ENCODE data around the gene SECISBP2L.
A peak's percentile ranks its signal among the peaks of the same experiment; 100 is the strongest.
"Not testable (repeated sequence)": the region's sequence is repeated elsewhere in the genome, so short reads cannot be mapped to it uniquely, and the experiment has no call there.

Gene SECISBP2L

GRCh38 chr15:48989170-48989569, 57.1 kb downstream of the SECISBP2L start:
- no peak for DNase-seq

GRCh38 chr15:48987142-48987541, 59.1 kb downstream of the SECISBP2L start:
- no peak for DNase-seq

DNA sequence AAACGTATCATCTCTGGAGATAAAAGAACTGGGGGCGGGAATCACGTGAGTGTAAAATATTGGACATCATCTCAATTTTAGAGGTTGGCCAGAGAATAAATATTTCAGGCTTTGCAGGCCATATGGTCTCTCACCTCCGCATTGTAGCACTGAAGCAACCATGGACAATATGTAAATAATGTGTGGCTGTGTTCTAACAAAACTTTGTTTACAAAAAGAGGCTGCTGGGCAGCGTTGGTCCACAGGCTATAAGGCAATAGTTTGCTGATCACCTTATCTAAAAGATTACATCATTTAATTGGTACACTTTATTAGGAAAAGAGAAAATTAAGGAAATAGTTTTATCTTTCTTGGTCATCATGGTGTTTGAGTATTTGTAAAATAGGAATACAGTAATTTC, 60.0 kb downstream of the SECISBP2L start:
- DNase-seq, result no peak

GRCh38 chr15:48985516-48985915, 60.7 kb downstream of the SECISBP2L start:
- DNase-seq, result no peak

DNA sequence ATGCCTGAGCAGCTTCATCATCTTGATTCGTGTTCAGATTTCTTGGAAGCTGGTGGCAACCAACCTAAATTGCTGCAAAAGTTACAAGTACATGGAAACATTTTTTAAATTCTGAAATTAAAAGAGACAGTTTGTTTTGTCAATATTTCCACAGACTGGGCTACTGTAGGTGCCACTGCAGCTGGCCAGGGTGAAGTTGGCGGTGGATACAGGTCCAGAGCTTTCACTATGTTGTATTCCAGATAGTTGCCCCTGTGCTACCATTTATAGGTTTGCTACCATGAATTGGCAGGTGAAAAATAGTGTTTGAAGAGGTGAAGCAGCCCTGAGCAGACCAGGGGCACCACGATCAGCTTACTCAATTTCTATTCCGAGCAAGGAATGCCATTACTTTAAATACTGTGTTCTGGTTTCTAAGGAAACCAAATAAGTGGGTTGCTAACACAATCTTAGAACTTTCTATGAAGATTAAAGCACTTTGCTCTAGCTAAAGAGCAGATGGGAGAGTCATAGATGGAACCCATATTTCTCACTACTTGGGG, 61.4 kb downstream of the SECISBP2L start:
- DNase-seq, result no peak

DNA sequence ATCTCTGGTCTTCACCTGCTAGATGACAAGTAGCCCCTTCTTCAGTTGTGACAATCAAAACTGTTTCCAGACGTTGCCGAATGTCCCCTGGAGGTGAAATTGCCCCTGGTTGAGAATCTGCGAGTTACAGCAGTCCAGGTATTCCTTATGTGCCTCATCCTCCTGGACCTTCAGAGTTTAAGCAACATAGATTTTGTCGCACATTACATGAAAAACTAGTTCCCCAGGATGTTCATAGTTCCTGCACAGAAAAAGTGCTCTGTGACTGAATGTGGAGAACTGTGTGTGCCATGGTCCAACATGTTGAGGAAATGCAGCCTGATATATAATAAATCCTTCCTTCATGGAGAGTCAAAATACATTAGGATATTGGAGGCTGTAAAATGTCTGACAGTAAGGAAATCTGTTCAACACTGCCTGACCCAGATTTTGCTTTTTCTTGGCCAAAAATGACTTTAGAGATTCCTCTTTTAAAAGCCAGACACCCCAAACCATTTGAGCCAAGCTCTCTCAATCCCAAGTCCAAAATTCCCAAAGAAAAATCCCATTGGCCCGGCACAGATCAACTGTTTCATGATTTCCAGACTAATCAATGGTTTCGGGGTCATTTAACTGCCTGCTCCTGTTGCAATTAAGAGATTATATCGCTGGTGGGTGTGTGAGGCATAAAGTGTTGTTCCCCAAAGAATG, 62.1 kb downstream of the SECISBP2L start:
- DNase-seq, result no peak

- DNase-seq, result no peak
These were observed 62.9 kb downstream of the SECISBP2L start for GRCh38 chr15:48983300-48983699.

DNA sequence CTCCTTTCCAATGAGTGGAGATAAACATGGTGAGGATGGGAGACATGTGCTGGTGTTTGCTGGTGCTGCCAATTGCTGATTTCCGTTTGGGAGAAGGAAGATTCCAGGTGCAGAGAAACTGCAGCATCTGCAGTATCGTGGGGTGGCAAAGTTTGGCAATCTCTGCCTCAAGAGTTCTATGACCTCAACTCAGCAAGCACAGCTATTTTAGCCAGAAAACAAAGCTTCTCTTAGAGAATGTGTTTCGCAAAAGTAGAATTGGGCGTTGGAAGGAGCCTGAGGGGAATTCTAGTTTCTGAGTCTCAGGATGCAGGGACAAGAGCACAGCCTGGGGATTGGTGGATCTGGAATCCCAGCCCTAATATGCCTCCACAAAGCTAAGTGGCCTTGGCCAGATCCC, 64.3 kb downstream of the SECISBP2L start:
- no peak for DNase-seq

DNA sequence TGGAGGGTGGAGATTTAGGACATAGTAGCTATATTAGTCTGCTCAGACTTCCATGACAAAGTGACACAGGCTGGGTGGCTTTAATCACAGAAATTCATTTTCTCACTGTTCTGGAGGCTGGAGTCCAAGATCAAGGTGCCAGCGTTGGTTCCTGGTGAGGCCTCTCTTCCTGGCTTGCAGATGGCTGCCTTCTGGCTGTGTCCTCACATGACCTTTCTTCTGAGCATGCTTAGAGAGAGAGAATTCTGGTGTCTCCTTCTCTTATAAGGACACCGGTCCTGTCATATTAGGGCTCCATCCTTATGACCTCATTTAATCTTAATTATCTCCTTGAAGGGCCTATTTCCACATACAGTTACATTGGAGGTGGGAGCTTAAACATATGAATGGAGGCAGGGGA, 67.6 kb downstream of the SECISBP2L start:
- no peak for DNase-seq

DNA sequence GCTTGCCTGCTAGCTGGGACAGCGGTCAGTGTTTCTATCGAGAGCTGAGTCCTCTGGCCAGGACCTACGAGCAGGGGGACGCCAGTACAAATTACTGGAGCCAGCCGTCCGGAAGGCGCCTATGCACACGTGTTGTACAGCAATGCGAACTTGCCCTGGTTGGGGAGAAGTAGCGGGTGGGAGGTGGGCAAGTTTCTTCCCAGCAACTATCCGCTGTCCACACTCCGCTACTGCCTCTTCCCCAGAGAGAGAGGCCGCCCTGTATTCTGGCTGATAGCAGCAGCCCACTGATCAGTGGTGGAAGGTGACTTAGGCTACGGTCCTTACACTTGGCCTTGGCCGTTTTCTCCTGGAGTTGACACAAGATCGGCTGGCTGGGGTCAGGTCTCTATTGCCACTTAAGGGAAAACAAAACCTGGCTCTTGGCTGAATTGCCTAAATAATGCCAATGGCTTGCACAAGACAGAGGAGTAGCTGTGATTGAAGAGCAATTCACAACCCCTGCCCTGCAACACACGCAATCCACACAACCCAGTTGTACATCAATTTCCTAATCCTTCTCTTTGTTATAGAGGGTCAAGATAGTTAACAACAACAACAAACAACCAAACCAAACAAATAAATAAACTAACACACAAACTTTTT, 69.7 kb downstream of the SECISBP2L start:
- no peak for DNase-seq

- DNase-seq, result peak; percentile 52 to 56 (median 54)
These were observed 70.5 kb downstream of the SECISBP2L start for GRCh38 chr15:48975472-48976419.

- DNase-seq, result no peak
These were observed 71.4 kb downstream of the SECISBP2L start for GRCh38 chr15:48974882-48975281.

- DNase-seq, result no peak
These were observed 73.3 kb downstream of the SECISBP2L start for GRCh38 chr15:48972750-48973503.

- DNase-seq, result not testable (repeated sequence)
These were observed 75.3 kb downstream of the SECISBP2L start for GRCh38 chr15:48970926-48971325.

DNA sequence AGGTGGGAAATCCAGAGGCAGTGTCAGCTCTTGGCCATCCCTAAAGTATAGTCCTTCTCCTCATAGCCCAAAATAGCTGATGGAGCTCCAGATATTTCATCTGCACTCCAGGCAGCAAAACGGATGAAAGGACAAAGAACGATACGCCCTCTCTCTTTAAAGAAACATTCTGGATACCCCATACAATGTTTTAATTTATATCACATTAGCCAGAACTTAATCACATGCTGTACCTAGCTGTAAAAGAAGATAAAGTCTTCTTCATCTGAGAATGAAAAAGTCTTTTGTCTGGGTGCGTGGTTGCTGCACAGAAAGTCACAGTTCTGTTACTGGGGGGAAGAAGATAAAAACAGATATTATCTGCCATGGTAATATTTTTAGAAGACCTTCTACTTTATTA, 78.2 kb downstream of the SECISBP2L start:
- no peak for DNase-seq

DNA sequence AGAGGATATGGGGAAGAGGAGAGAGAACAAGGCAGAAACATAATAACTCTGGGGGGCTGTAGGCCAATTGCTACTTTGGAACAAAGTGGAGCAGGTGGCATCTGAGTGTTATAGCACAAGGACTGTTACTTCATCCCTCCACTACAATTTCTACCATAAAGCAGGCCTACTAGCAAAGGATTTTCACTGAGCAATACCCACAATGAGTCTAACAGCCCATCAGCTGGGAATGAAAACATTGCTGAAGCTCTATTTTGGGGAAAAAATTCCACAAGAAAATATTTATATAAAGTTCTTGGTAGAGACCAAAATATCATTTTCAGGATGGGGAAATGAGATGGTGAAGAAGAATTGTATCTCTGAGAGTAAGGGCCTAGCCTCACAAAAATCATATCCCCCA, 78.9 kb downstream of the SECISBP2L start:
- DNase-seq, result no peak

- DNase-seq, result no peak
These were observed 79.5 kb downstream of the SECISBP2L start for GRCh38 chr15:48966595-48967301.

DNA sequence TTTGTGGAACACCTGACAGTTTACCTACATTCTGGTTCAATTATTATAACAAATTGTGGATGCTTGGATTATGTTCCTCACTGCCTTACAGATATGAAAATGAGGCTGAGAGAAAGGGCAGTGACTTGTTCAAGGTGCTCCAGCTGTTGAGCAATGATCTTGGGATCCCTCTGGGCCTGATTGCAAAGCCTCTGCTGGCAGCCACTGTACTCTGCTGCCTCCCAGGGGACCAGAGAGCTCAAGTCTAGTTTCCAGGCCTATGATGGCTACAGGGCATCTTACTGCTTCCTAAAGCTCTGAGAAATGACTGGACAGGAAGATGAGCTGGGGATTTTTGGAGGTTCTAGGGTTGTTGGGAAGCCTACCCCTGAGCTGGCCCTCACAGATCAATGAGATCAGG, 80.3 kb downstream of the SECISBP2L start:
- no peak for DNase-seq

DNA sequence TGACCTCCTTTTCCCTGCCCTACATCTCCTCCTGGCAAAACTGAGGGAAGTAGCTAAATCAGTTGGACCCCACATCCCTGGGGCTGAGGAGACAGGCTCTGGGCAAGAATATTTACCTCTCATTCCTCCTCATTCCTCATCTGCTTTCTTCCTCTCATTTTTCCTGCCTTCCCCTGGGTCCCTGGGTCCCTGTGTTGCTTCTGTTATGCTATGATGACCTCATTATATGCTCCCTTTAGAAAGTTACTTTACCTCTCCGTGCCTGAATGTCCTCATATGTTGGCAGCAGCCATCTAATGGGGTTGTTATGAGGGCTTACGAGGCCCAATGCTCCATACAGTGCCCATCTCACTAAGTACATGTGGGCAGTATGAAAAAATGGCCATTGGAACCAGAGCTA, 81.3 kb downstream of the SECISBP2L start:
- DNase-seq, result no peak

DNA sequence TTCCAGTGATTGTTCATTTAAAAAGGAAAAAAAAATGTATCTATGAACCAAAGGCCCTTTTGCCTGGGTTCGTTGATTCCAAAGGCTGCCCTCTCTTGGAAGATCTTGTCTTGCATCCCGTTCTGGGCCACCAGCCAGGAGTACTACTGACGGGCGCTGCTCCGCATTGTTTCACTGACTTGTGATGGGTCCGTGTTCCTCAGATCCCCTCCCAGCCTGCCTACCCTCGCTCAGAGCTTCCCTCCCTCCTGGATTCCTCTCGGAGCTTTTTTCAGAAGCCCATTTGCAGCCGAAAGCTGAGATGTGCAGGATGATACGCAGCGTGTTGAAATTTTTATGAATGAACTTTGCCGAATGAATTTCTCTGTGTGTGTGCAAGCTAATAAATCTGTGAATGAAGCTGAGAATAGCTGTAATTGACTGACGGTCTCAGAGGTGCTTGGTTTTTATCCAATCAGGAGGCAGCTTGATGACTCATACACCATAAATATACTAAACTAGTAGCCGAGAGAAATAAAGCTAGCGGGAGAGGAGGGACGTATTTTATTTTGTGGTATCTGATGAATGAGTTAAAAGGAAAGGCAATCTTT, 82.6 kb downstream of the SECISBP2L start, which contains the start of gene SHC4:
Gene SHC4 (minus strand): TSS at position 396 of the 590 bp plus-strand sequence. CDS start 904 bp downstream, outside the sequence.
- DNase-seq, result no peak
